ENCODE results near the gene FAM81B.

FAM81B gene

DNA sequence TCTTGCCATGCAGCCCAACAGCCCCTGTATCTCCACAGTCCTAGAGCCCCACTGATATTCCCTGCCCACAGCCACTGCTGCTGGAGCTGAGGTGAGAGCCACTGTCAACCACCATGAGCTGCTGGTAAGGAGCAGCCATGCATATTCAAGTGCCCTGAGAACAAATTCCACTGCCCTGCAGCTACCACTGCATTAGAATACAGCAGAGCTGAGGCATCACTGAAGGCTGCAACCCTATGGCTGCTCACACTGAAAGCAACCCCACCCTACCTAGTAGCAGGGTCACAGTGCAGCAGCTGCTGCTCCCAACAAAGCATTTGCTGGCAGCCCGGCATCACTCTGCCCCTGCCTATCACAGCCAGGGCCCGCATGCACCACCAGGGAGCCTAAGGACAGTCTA is 95.0 kb downstream of the FAM81B start:
- Histone ChIP-seq H3K9me3 (replicated peaks; ENCODE audit: low read length) (no peaks in the 10 kb centered on the region), H3K4me3 (ENCODE audit: low read length) (no peak overlapping the region), H3K36me3 (ENCODE audit: insufficient read depth, low read length) (peaks cover 92% of the 10 kb centered on the region), H3K4me1 (ENCODE audit: control insufficient read depth, insufficient read depth, low read length) (no peaks in the 10 kb centered on the region), H3K4me2 (ENCODE audit: low read length) (no peak overlapping the region), H3K27me3 (ENCODE audit: control insufficient read depth, insufficient read depth, low read length) (no peaks in the 10 kb centered on the region), H3K9ac (ENCODE audit: low read depth, low read length) (no peak overlapping the region)

DNA sequence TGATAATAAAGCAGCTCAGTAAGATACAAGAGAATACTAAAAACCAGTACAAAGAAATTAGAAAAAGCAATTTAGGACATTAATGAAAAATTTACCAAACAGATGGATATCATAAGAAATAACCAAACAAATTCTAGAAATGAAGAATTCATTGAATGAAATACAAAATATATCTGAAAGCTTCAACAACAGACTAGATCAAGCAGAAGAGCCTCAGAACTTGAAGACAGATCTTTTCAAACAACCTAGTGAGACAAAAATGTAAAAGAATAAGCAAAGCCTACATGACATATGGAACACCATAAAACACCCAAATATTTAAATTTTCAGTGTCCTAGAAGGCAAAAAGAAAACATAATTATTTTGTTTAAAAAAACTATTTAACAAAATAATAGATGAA is 96.7 kb downstream of the FAM81B start:
- Histone ChIP-seq H3K4me2 (ENCODE audit: low read length) (no peak overlapping the region), H3K9me3 (replicated peaks; ENCODE audit: low read length) (no peaks in the 10 kb centered on the region), H3K36me3 (ENCODE audit: insufficient read depth, low read length) (peaks cover 82% of the 10 kb centered on the region), H3K4me1 (ENCODE audit: control insufficient read depth, insufficient read depth, low read length) (no peaks in the 10 kb centered on the region), H3K27me3 (ENCODE audit: control insufficient read depth, insufficient read depth, low read length) (no peaks in the 10 kb centered on the region), H3K4me3 (ENCODE audit: low read length) (no peak overlapping the region), H3K9ac (ENCODE audit: low read depth, low read length) (no peak overlapping the region)

All from skeletal muscle satellite cell (primary cell).